Epithelial cell of esophagus (primary cell): ENCODE data around the gene NRXN3.
"Not testable (repeated sequence)": the region's sequence is repeated elsewhere in the genome, so short reads cannot be mapped to it uniquely, and the experiment has no call there.

Experiments used
- DNase-seq: peaks from one replicate; pipeline ENCODE4 v3.0.0; 2010; ENCODE audit warnings: low read depth
- H3K4me3 ChIP-seq: 2 replicates; pipeline ENCODE4 v1.5.1; 2011; ENCODE audit warnings: mild to moderate bottlenecking, low read length, control low read depth
- CTCF ChIP-seq: IDR thresholded peaks from 2 replicates; pipeline ENCODE4 v1.5.1; 2011; ENCODE audit warnings: low read depth, mild to moderate bottlenecking, low read length, control low read depth, inconsistent platforms; ENCODE audit not compliant: insufficient read depth; ENCODE audit errors: missing control alignments

Gene NRXN3

GRCh38 chr14:79009286-79009685 lies 839.1 kb downstream of the NRXN3 start:
- TF ChIP-seq CTCF: no peak
- DNase-seq: no peak
- H3K4me3 ChIP-seq: no peak overlapping the region

- peak; percentile 33 for TF ChIP-seq CTCF
- peak; percentile 95 for DNase-seq
- H3K4me3 ChIP-seq: no peak overlapping the region
Measured at GRCh38 chr14:79011091-79011919, 841.1 kb downstream of the NRXN3 start.

- no peak for TF ChIP-seq CTCF
- no peak overlapping the region for H3K4me3 ChIP-seq
- no peak for DNase-seq
Measured at GRCh38 chr14:79011920-79012204, 841.7 kb downstream of the NRXN3 start.

GRCh38 chr14:79016828-79017505 lies 846.8 kb downstream of the NRXN3 start:
- TF ChIP-seq CTCF: no peak
- no peak overlapping the region for H3K4me3 ChIP-seq
- peak; percentile 47 for DNase-seq

- H3K4me3 ChIP-seq: no peak overlapping the region
- DNase-seq: no peak
- no peak for TF ChIP-seq CTCF
Measured at GRCh38 chr14:79017561-79017960, 847.4 kb downstream of the NRXN3 start.

- H3K4me3 ChIP-seq: no peak overlapping the region
- peak; percentile 51 for DNase-seq
- TF ChIP-seq CTCF: no peak
Measured at GRCh38 chr14:79018836-79019235, 848.7 kb downstream of the NRXN3 start.

- DNase-seq, H3K4me3 ChIP-seq: not testable (repeated sequence)
Measured at GRCh38 chr14:79019898-79020297, 849.7 kb downstream of the NRXN3 start.
